IMR-90 (cell line): ENCODE data around the gene VDAC2. TPM values are rescaled to one million over a fixed set of nuclear protein-coding genes. Genes with fewer than 3 reads are reported as not detected.

ENCODE experiments used
- ATAC-seq: fragments of 200-7000 bp; cut with Tn5 transposase; 2 replicates; pipeline ENCODE4 v1.9.1; 2020; ENCODE audit warnings: low read depth, mild to moderate bottlenecking, moderate library complexity
- BruUV-seq: library from RNA; stranded (reverse); fragments of 400-500 nt; replicated peaks from 2 replicates; lab custom pipeline; 2021; lab: Mats Ljungman, UMichigan
- CTCF ChIA-PET: fragments of 300-600 bp; formaldehyde crosslinking; extraction: SDS; loops from one replicate; lab custom pipeline; 2021; ENCODE audit warnings: antibody characterized with exemption; lab: Yijun Ruan, JAX
- POLR2A ChIA-PET: fragments of 300-600 bp; sonication (Branson Sonifier 250); formaldehyde crosslinking; loops from one replicate; lab custom pipeline; 2022; ENCODE audit warnings: antibody characterized with exemption; ENCODE audit not compliant: unreplicated experiment; lab: Charles Lee
- DNase-seq: peaks from one replicate; pipeline ENCODE4 v3.0.0; 2013
- H2AFZ ChIP-seq: replicated peaks from 2 replicates; pipeline ENCODE3; 2013; ENCODE audit warnings: low read length, mild to moderate bottlenecking; ENCODE audit not compliant: poor library complexity
- H2AK5ac ChIP-seq: 2 replicates; pipeline ENCODE4 v1.6.1; 2013; ENCODE audit warnings: low read depth, low read length, inconsistent platforms
- H2AK9ac ChIP-seq: replicated peaks from 2 replicates; pipeline ENCODE3; 2013; ENCODE audit warnings: mild to moderate bottlenecking, low read depth, low read length, moderate library complexity; ENCODE audit not compliant: poor library complexity
- H2BK120ac ChIP-seq: 2 replicates; pipeline ENCODE4 v1.6.1; 2013; ENCODE audit warnings: low read depth, low read length, inconsistent platforms
- H2BK15ac ChIP-seq: 3 replicates; pipeline ENCODE4 v1.6.1; 2013; ENCODE audit warnings: low read depth, low read length, inconsistent platforms
- H2BK20ac ChIP-seq: 2 replicates; pipeline ENCODE4 v1.6.1; 2013; ENCODE audit warnings: low read depth, mild to moderate bottlenecking, inconsistent platforms, low read length, moderate library complexity
- H2BK5ac ChIP-seq: 2 replicates; pipeline ENCODE4 v1.6.1; 2013; ENCODE audit warnings: mild to moderate bottlenecking, low read depth, low read length, inconsistent platforms; ENCODE audit not compliant: poor library complexity, severe bottlenecking
- H3K14ac ChIP-seq: replicated peaks from 2 replicates; pipeline ENCODE4 v1.6.1; 2013; ENCODE audit warnings: low read depth, low read length, inconsistent platforms
- H3K18ac ChIP-seq: 2 replicates; pipeline ENCODE4 v1.6.1; 2013; ENCODE audit warnings: low read depth, low read length, control low read depth
- H3K23ac ChIP-seq: 2 replicates; pipeline ENCODE4 v1.6.1; 2013; ENCODE audit warnings: low read depth, low read length, inconsistent platforms
- H3K27ac ChIP-seq: 2 replicates; pipeline ENCODE4 v1.5.1; 2013; ENCODE audit warnings: mild to moderate bottlenecking, control low read depth, low read length; ENCODE audit not compliant: insufficient read depth
- H3K27me3 ChIP-seq: 2 replicates; pipeline ENCODE4 v1.6.1; 2013; ENCODE audit warnings: low read length; ENCODE audit not compliant: control insufficient read depth, insufficient read depth
- H3K36me3 ChIP-seq: 2 replicates; pipeline ENCODE4 v1.6.1; 2013; ENCODE audit warnings: low read length, mixed read lengths; ENCODE audit not compliant: control insufficient read depth, insufficient read depth
- H3K4ac ChIP-seq: 2 replicates; pipeline ENCODE4 v1.6.1; 2013; ENCODE audit warnings: low read depth, low read length, inconsistent platforms
- H3K4me1 ChIP-seq: 2 replicates; pipeline ENCODE4 v1.6.1; 2013; ENCODE audit warnings: low read length, mixed read lengths; ENCODE audit not compliant: control insufficient read depth, insufficient read depth
- H3K4me2 ChIP-seq: 2 replicates; pipeline ENCODE4 v1.6.1; 2013; ENCODE audit warnings: low read depth, mild to moderate bottlenecking, control low read depth, low read length, moderate library complexity
- H3K4me3 ChIP-seq: 2 replicates; pipeline ENCODE4 v1.5.1; 2013; ENCODE audit warnings: low read depth, mild to moderate bottlenecking, control low read depth, low read length, moderate library complexity; ENCODE audit not compliant: insufficient read depth
- H3K56ac ChIP-seq: 2 replicates; pipeline ENCODE4 v1.6.1; 2013; ENCODE audit warnings: low read length, inconsistent platforms; ENCODE audit not compliant: insufficient read depth; ENCODE audit errors: extremely low read depth
- H3K79me1 ChIP-seq, 2 experiments: 2 replicates each; pipeline ENCODE4 v1.6.1; 2013; ENCODE audit warnings: low read length in 2 of 2, inconsistent platforms in 1 of 2, low read depth in 1 of 2
- H3K9ac ChIP-seq: 2 replicates; pipeline ENCODE4 v1.6.1; 2013; ENCODE audit warnings: low read depth, low read length, control low read depth
- H3K9me1 ChIP-seq: 2 replicates; pipeline ENCODE4 v1.6.1; 2013; ENCODE audit warnings: low read length, inconsistent platforms; ENCODE audit not compliant: insufficient read depth
- H3K9me3 ChIP-seq: 2 replicates; pipeline ENCODE4 v1.6.1; 2013; ENCODE audit warnings: low read length; ENCODE audit not compliant: control insufficient read depth, insufficient read depth
- H4K20me1 ChIP-seq: 2 replicates; pipeline ENCODE4 v1.6.1; 2013; ENCODE audit warnings: low read length, inconsistent platforms; ENCODE audit not compliant: insufficient read depth
- H4K5ac ChIP-seq: 2 replicates; pipeline ENCODE4 v1.6.1; 2013; ENCODE audit warnings: mild to moderate bottlenecking, low read depth, low read length, control low read depth
- H4K8ac ChIP-seq, 2 experiments: 2 replicates each; pipeline ENCODE4 v1.6.1; 2013; ENCODE audit warnings: low read depth in 2 of 2, low read length in 2 of 2, control low read depth in 1 of 2, inconsistent platforms in 1 of 2
- H4K91ac ChIP-seq: 2 replicates; pipeline ENCODE4 v1.6.1; 2013; ENCODE audit warnings: low read depth, low read length, inconsistent platforms; ENCODE audit not compliant: insufficient read depth
- BHLHE40 ChIP-seq: fragments of 150-350 bp; IDR thresholded peaks from 2 replicates; pipeline ENCODE4 v1.6.1; 2016; ENCODE audit warnings: mild to moderate bottlenecking, low read depth, low read length
- CHD1 ChIP-seq: IDR thresholded peaks from 2 replicates; pipeline ENCODE4 v1.6.1; 2012; ENCODE audit warnings: low read depth, low read length, improper control_type of control experiment
- CTCF ChIP-seq: conservative IDR thresholded peaks from 2 replicates; pipeline ENCODE4 v1.5.1; 2012; ENCODE audit warnings: mild to moderate bottlenecking, low read depth, low read length, improper control_type of control experiment
- MXI1 ChIP-seq: IDR thresholded peaks from 2 replicates; pipeline ENCODE4 v1.6.1; 2012; ENCODE audit warnings: low read depth, mild to moderate bottlenecking, low read length, moderate library complexity, borderline replicate concordance
- NFE2L2 ChIP-seq: fragments of 150-350 bp; IDR thresholded peaks from 2 replicates; pipeline ENCODE4 v1.6.1; 2016; ENCODE audit warnings: low read depth, mild to moderate bottlenecking, low read length
- RAD21 ChIP-seq: IDR thresholded peaks from 2 replicates; pipeline ENCODE4 v1.6.1; 2012; ENCODE audit warnings: low read length, improper control_type of control experiment
- RCOR1 ChIP-seq: IDR thresholded peaks from 2 replicates; pipeline ENCODE4 v1.6.1; 2012; ENCODE audit warnings: mild to moderate bottlenecking, low read length, improper control_type of control experiment; ENCODE audit not compliant: insufficient replicate concordance
- SMC3 ChIP-seq: fragments of 150-350 bp; IDR thresholded peaks from 2 replicates; pipeline ENCODE4 v1.6.1; 2016; ENCODE audit warnings: low read depth, mild to moderate bottlenecking, antibody characterized with exemption, low read length, moderate library complexity
- USF2 ChIP-seq: fragments of 150-350 bp; IDR thresholded peaks from 2 replicates; pipeline ENCODE4 v1.6.1; 2017; ENCODE audit warnings: mild to moderate bottlenecking, antibody characterized with exemption, low read length, low read depth
- WGBS, 2 experiments: methylation state at CpG; one replicate each; pipeline versions ENCODE4 v1.1.5 to v1.1.7; 2013; ENCODE audit warnings: missing lambda C conversion rate in 2 of 2; ENCODE audit not compliant: insufficient read length in 1 of 2; ENCODE audit errors: extremely low coverage in 2 of 2; 5-methylcytosine and 5-hydroxymethylcytosine counted together
- dilution Hi-C: fragments of 300-500 bp; cut with HindIII; formaldehyde crosslinking; loops from one replicate; pipeline ENCODE4 v1.14.3; 2018; ENCODE audit warnings: low sequenced_read_pairs; ENCODE audit not compliant: unreplicated experiment
- in situ Hi-C: fragments of 300-500 bp; cut with MboI; formaldehyde crosslinking; loops from 3 replicates; pipeline ENCODE4 v1.14.3; 2019; ENCODE audit warnings: low sequenced_read_pairs, inconsistent platforms, mixed read lengths
- intact Hi-C: fragments of 100-400 bp; cut with micrococcal nuclease; formaldehyde crosslinking; loops from 2 replicates; pipeline ENCODE4 v1.10.0; 2022
- polyA plus RNA-seq, 3 experiments: library from polyadenylated mRNA; depleted of rRNA; stranded (reverse); fragments of >200 nt; gene quantifications; 2 replicates each; pipeline ENCODE4 v1.2.3, GENCODE V29; 2012; ENCODE audit warnings: low replicate concordance in 1 of 3
- total RNA-seq: library from RNA; depleted of rRNA; stranded (reverse); fragments of >200 nt; gene quantifications from 2 replicates; pipeline ENCODE4 v1.2.3, GENCODE V29; 2012

VDAC2 gene
- total and polyA plus RNA-seq, 2 of the 4 experiments (the other 2 are of a cell fraction), result 122 to 139 TPM

- ChIA-PET CTCF (no interaction called here), POLR2A (no interaction called here)
- peaks cover 5% of the 10 kb centered on the region; the same call in 1 of the 2 replicates for H3K9me1 ChIP-seq
- peaks cover 0 to 43% of the 10 kb centered on the region in 2 experiments; a peak in 3 of 4 replicates for H3K79me1 ChIP-seq
- no peak overlapping the region for H3K18ac ChIP-seq
- intact Hi-C loops (no loop called here), dilution Hi-C loops (no loop called here), in situ Hi-C loops (no loop called here)
- no peak overlapping the region for H3K14ac ChIP-seq
- H3K36me3 ChIP-seq, result peaks cover 19% of the 10 kb centered on the region
- BruUV-seq, result no TSS peak
- H4K8ac ChIP-seq, result no peak overlapping the region
- no peak overlapping the region for H4K91ac ChIP-seq
- no peaks in the 10 kb centered on the region for H4K20me1 ChIP-seq
- H3K27ac ChIP-seq, result no peak overlapping the region
- no peak overlapping the region for H3K23ac ChIP-seq
- no peak overlapping the region for H2BK20ac ChIP-seq
- no peak overlapping the region for H4K5ac ChIP-seq
- no peak overlapping the region for H3K56ac ChIP-seq
- H2BK15ac ChIP-seq, result no peak overlapping the region
- no peak overlapping the region for H3K4me2 ChIP-seq
- no peak overlapping the region for H2AK5ac ChIP-seq
- H2BK120ac ChIP-seq, result no peak overlapping the region
- no peak overlapping the region for H2BK5ac ChIP-seq
- no peak overlapping the region for H2AFZ ChIP-seq
- H3K4ac ChIP-seq, result no peak overlapping the region
- TF ChIP-seq SMC3 (no peak), RCOR1 (no peak), RAD21 (no peak), CHD1 (no peak), BHLHE40 (no peak), NFE2L2 (no peak), CTCF (no peak), USF2 (no peak), MXI1 (no peak)
- WGBS, 2 experiments, result no CpG with 5 or more reads among the region's 1 CpG
- no peaks in the 10 kb centered on the region for H3K27me3 ChIP-seq
- no peak overlapping the region for H3K9ac ChIP-seq
- peaks cover 2% of the 10 kb centered on the region; the same call in 1 of the 2 replicates for H3K4me1 ChIP-seq
- ATAC-seq, result no peak
- H3K9me3 ChIP-seq, result no peaks in the 10 kb centered on the region
- no peak overlapping the region for H3K4me3 ChIP-seq
- no peak overlapping the region for H2AK9ac ChIP-seq
- DNase-seq, result no peak
Observed at GRCh38 chr10:75166623-75166972, 44.0 kb upstream of the VDAC2 start.
